Panc1 (cell line): ENCODE measurements around the gene FPGS. TPM values are rescaled to one million over a fixed set of nuclear protein-coding genes. Genes with fewer than 3 reads are reported as not detected.
A peak's percentile ranks its signal among the peaks of the same experiment; 100 is the strongest.

Experiments
- ATAC-seq: fragments of 200-7000 bp; cut with Tn5 transposase; 2 replicates; pipeline ENCODE4 v1.9.1; 2020; ENCODE audit warnings: mild to moderate bottlenecking, moderate library complexity
- BruUV-seq: library from RNA; stranded (reverse); fragments of 400-500 nt; replicated peaks from 2 replicates; lab custom pipeline; 2021; lab: Mats Ljungman, UMichigan
- CTCF ChIA-PET: fragments of 300-600 bp; sonication (Branson Sonifier 250); formaldehyde crosslinking; loops from one replicate; lab custom pipeline; 2022; ENCODE audit warnings: antibody characterized with exemption; lab: Charles Lee
- POLR2A ChIA-PET: fragments of 300-600 bp; sonication (Branson Sonifier 250); formaldehyde crosslinking; loops from one replicate; lab custom pipeline; 2022; ENCODE audit warnings: antibody characterized with exemption; lab: Charles Lee
- DNase-seq: peaks from one replicate; pipeline ENCODE4 v3.0.0-alpha.2; 2010; ENCODE audit warnings: low read depth, low spot score
- H3K27ac ChIP-seq: 2 replicates; pipeline ENCODE4 v1.5.1; 2011; ENCODE audit warnings: mild to moderate bottlenecking, low read length, inconsistent platforms
- H3K27me3 ChIP-seq: fragments of 200-500 bp; sonication (Bioruptor generic); 2 replicates; pipeline ENCODE4 v1.6.0; 2014; ENCODE audit warnings: low read length, inconsistent platforms; ENCODE audit not compliant: control insufficient read depth, insufficient read depth
- H3K36me3 ChIP-seq: fragments of 200-500 bp; sonication (Bioruptor generic); 2 replicates; pipeline ENCODE4 v1.5.1; 2014; ENCODE audit warnings: inconsistent platforms, mild to moderate bottlenecking, low read length, moderate library complexity; ENCODE audit not compliant: control insufficient read depth, insufficient read depth
- H3K4me1 ChIP-seq: 2 replicates; pipeline ENCODE4 v1.5.1; 2011; ENCODE audit warnings: inconsistent platforms, mild to moderate bottlenecking, low read length, moderate library complexity; ENCODE audit not compliant: control insufficient read depth, insufficient read depth
- H3K4me3 ChIP-seq, 2 experiments: 2 replicates each; pipeline ENCODE4 v1.5.1; 2011 to 2012; ENCODE audit warnings: low read depth in 2 of 2, low read length in 2 of 2, mild to moderate bottlenecking in 2 of 2, inconsistent platforms in 1 of 2, moderate library complexity in 1 of 2
- H3K9me3 ChIP-seq: fragments of 200-500 bp; sonication (Bioruptor generic); 2 replicates; pipeline ENCODE4 v1.5.1; 2014; ENCODE audit warnings: low read depth, mild to moderate bottlenecking, inconsistent platforms, low read length, moderate library complexity; ENCODE audit not compliant: control insufficient read depth, insufficient read depth
- POLR2AphosphoS5 ChIP-seq: IDR thresholded peaks from 2 replicates; pipeline ENCODE4 v1.6.1; 2012; ENCODE audit warnings: mild to moderate bottlenecking, low read depth, low read length, moderate library complexity
- REST ChIP-seq, 2 experiments: IDR thresholded peaks; 2 replicates each; pipeline ENCODE4 v1.6.1; 2011 to 2012; ENCODE audit warnings: low read depth in 2 of 2, control low read depth in 1 of 2, low read length in 1 of 2, mild to moderate bottlenecking in 1 of 2, moderate library complexity in 1 of 2; ENCODE audit not compliant: insufficient read depth in 1 of 2
- SIN3A ChIP-seq: IDR thresholded peaks from 2 replicates; pipeline ENCODE4 v1.6.1; 2012; ENCODE audit warnings: low read depth, mild to moderate bottlenecking, low read length, moderate library complexity, borderline replicate concordance; ENCODE audit not compliant: insufficient read depth
- TCF7L2 ChIP-seq: IDR thresholded peaks from 2 replicates; pipeline ENCODE4 v1.6.1; 2011; ENCODE audit warnings: mild to moderate bottlenecking, low read depth, low read length, inconsistent platforms
- in situ Hi-C: cut with HindIII; loops from 2 replicates; pipeline ENCODE4 v1.10.0; 2016; ENCODE audit warnings: low sequenced_read_pairs, low pct_unique_long_range_greater_than_20kb
- intact Hi-C: fragments of 100-400 bp; cut with micrococcal nuclease; formaldehyde crosslinking; loops from one replicate; pipeline ENCODE4 v1.10.0; 2022; ENCODE audit not compliant: unreplicated experiment
- total RNA-seq: library from RNA; stranded (reverse); gene quantifications from one replicate; pipeline ENCODE4 v1.2.1, GENCODE V29; 2021; ENCODE audit not compliant: unreplicated experiment
- TF ChIP-seq, protein P1 (sequence below): fragments of 450-650 bp; IDR thresholded peaks from 2 replicates; pipeline ENCODE4 v1.5.1; 2017; ENCODE audit warnings: mild to moderate bottlenecking

Gene FPGS
- total RNA-seq, 1 experiment from 2014 or later = 56.5 TPM

DNA sequence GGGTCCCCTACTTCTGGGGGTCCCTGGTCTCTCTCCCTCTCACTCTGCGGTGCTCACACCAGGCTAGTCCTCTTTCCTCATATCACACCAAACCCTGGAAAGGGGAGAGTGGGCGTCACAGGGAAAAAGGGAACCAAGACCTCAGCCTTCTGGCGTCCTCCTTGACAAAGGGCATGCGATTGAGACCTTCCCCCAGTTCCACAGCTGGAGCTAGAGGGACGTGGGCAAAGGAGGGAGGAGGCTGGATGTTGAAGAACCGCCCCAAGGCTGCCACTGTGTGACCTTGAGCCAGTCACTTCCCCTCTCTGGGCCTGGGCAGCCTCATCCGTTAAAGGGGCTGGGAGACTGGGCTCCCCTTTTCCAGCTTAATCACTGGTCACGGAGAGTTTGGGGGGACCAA is 49.1 kb upstream of the FPGS start:
- Histone ChIP-seq H3K4me3 (no peak overlapping the region), H3K9me3 (no peaks in the 10 kb centered on the region), H3K27ac (no peak overlapping the region), H3K4me1 (no peaks in the 10 kb centered on the region), H3K27me3 (peaks cover 2% of the 10 kb centered on the region; the same call in 1 of the 2 replicates), H3K36me3 (no peaks in the 10 kb centered on the region)
- intact Hi-C loops = no loop called here
- ATAC-seq (no peak), DNase-seq (no peak)
- in situ Hi-C loops = no loop called here
- no TSS peak for BruUV-seq
- ChIA-PET CTCF (no interaction called here), POLR2A (no interaction called here)
- TF ChIP-seq POLR2AphosphoS5 (no peak), TCF7L2 (no peak), REST (IDR thresholded peaks at IDR 0.05; ENCODE audit: insufficient read depth in 1 of 2, low read depth in 2 of 2, low read length in 1 of 2) (no peak), SIN3A (no peak)
- TF ChIP-seq, protein P1, sequence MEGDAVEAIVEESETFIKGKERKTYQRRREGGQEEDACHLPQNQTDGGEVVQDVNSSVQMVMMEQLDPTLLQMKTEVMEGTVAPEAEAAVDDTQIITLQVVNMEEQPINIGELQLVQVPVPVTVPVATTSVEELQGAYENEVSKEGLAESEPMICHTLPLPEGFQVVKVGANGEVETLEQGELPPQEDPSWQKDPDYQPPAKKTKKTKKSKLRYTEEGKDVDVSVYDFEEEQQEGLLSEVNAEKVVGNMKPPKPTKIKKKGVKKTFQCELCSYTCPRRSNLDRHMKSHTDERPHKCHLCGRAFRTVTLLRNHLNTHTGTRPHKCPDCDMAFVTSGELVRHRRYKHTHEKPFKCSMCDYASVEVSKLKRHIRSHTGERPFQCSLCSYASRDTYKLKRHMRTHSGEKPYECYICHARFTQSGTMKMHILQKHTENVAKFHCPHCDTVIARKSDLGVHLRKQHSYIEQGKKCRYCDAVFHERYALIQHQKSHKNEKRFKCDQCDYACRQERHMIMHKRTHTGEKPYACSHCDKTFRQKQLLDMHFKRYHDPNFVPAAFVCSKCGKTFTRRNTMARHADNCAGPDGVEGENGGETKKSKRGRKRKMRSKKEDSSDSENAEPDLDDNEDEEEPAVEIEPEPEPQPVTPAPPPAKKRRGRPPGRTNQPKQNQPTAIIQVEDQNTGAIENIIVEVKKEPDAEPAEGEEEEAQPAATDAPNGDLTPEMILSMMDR = no peak

DNA sequence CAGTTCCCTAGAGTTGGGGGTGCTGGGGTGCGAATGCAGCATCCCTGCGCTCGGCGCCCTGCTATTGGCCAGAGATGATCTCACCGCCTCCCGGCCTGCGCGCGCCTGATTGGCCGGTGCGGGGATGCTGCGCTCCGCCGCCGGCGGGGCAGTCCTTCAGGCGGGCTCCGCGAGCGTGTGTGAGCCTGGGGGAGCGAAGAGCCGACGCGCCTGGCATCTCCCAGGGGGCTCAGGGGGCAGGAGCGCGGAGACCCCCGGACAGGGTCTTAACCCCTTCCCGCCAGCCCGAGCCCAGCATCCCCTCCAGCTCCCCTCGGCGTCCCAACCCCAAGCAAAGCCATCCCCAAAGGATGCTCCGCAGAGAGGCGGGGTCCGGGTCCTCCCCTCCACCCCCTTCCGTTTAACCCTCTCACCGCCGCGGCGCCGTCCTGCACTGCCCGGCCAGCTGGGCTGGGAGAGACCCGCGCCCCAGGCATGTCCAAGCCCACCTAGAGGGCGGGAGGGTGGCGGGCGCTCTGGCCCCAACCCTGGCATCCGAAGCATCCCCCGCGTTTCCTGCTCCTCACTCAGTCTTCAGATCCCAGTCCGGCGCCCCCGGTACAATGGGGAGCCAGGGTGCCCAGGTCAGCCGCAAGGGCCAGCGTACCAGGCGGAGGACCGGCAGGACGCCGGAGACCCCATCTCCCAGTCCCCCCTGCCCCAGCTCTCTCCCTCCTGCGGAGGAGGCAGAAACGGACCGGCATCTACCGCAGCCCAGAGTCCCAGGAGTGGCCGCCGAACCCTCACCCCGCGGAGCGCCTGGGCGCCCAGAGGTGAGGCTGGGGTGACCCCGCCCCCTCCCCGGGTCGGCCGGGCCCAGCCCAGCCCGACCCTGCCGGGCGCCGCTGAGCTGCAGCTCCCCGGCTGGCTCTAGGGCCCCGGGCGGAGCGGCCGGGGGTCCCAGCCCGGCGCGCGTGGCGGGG is 48.3 kb upstream of the FPGS start:
- Histone ChIP-seq H3K36me3 (no peaks in the 10 kb centered on the region), H3K9me3 (no peaks in the 10 kb centered on the region), H3K4me3 (peak overlapping the region; percentile 13 to 16; a peak in 3 of 4 replicates), H3K4me1 (no peaks in the 10 kb centered on the region), H3K27ac (no peak overlapping the region), H3K27me3 (peaks cover 2% of the 10 kb centered on the region; the same call in 1 of the 2 replicates)
- DNase-seq = no peak
- ChIA-PET POLR2A (no interaction called here), CTCF (no interaction called here)
- no TSS peak for BruUV-seq
- no peak for TF ChIP-seq REST (IDR thresholded peaks at IDR 0.05; ENCODE audit: insufficient read depth in 1 of 2, low read depth in 2 of 2, low read length in 1 of 2)
- no peak for TF ChIP-seq POLR2AphosphoS5
- TF ChIP-seq, protein P1 = no peak
- no peak for TF ChIP-seq SIN3A
- no peak for TF ChIP-seq TCF7L2
- intact Hi-C loops = no loop called here
- ATAC-seq = peak; percentile 68
- in situ Hi-C loops = no loop called here
